ENCODE measurements around the gene C7orf33.

GRCh38 chr7:148652773-148653172 is 62.2 kb downstream of the C7orf33 start:
- TF ChIP-seq CTCF (IDR thresholded peaks at IDR 0.05) (no peak), POLR2A (IDR thresholded peaks at IDR 0.05) (no peak)

Data from heart left ventricle (tissue), 13 donors.